HG02798 (cell line): ENCODE data around the gene CYP2A6.
"Not testable (repeated sequence)": the region's sequence is repeated elsewhere in the genome, so short reads cannot be mapped to it uniquely, and the experiment has no call there.

Source experiments
- ATAC-seq: cut with Tn5 transposase; IDR thresholded peaks from one replicate; pipeline ENCODE4 v1.9.1; 2021; ENCODE audit warnings: mild to moderate bottlenecking; ENCODE audit not compliant: unreplicated experiment, poor library complexity

CYP2A6 gene

DNA sequence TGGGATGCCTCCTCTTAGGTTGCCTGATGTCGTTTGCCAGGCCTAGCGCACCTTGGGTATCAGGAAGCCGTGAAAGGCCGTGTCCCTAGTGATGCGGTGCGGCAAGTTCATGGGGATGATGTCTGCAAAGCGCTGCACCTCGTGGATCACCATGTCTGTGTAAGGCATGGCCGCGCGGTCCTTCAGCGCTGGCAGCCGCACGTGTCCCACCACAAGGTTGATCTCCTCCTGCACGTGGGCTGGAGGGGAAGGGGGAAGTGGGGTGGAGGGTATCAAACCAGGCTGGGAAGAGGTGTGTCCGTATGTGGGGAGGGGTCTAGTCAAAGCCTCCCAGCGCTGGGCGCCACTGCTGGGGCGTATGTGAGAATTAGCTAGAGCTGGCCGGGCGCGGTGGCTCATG, 28.1 kb downstream of the CYP2A6 start:
- no peak for ATAC-seq

DNA sequence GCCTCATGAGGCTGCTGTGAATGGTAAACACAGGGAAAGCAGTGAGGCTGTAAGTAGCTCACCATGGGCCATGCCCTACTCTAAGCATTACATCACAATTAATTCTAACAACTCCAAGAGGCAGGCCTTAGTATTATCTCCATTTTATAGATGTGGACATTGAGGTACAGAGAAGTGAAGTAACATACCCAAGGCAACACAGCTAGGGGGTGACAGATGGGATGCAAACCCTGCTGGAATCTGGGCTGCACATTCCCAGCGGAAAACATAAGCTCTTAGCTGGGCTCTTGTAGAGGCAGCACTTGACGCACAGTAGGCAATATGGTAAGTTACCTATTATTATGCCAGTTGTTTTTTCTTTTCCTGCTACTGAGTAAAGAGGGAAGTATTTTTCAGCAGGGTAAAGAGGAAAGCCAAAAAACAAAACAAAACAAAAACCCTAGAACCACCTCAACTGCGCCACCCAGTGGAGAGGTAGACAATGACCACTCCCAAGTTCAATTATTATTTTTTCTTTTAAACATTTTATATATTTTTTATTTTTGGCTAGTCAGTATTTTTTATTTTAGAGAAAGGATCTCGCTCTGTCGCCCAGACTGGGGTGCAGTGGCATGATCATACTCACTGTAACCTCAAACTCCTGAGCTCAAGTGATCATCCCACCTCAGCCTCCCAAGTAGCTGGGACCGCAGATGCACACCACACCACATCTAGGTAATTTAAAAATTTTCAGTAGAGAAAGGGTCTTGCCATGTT, 30.6 kb downstream of the CYP2A6 start:
- ATAC-seq: not testable (repeated sequence)

DNA sequence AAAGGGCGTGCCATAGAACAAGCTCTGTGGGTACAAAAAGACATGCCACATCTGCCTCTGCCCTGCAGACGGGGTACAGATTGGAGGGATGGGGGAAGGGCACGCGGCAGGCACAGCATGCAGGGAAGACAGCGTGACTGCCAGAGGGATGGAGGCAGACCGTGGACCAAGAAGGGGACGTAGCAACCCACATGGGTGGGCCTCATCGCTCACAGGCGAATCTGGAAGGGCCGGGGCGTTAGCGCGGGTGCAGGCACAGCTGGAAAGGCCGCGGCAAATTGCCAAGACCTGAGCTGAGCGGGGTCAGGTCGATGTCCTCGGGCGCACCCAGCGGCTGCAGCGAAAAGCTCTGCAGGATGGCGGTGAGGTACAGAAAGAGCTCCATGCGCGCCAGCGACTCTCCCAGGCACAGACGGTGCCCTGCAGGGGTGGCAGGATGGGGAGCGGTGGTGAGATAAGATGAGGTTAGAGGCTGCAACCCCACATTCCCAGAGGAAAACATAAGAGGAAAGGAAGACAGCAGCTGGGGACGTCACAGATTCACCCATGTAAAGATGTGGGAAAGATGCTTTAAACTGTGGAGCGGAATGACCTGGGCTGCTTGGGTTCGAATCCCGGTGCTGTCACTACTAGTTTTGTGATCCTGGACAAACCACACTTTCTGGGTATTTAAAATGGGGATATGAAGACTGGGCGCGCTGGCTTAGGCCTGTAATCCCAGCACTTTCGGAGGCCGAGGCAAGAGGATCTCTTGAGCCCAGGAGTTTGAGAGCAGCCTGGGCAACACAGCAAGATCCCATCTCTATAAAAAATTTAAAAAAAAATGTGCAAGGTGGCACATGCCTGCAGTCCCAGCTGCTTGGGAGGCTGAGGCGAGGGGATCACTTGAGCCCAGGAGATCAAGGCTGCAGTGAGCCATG, 31.5 kb downstream of the CYP2A6 start:
- not testable (repeated sequence) for ATAC-seq

DNA sequence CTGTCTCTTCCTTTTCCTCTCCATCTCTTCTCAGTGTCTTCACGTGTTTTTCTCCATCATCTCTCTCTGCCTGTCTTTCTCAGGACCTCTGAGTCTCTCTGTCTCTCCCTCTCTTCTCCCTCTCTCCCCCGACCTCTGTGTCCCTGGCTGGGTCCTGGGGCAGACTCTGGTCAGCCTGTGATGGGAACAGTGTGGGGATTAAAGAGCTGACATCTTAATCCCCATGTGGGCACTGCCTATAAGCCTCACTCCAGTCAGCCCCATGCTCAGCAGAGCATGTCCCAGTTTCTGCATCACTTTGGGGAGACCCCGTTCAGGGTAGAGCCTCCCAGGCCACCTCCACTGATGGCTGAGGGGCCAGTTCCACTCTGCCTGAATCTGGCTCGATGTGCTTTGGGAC, 35.0 kb downstream of the CYP2A6 start:
- no peak for ATAC-seq

DNA sequence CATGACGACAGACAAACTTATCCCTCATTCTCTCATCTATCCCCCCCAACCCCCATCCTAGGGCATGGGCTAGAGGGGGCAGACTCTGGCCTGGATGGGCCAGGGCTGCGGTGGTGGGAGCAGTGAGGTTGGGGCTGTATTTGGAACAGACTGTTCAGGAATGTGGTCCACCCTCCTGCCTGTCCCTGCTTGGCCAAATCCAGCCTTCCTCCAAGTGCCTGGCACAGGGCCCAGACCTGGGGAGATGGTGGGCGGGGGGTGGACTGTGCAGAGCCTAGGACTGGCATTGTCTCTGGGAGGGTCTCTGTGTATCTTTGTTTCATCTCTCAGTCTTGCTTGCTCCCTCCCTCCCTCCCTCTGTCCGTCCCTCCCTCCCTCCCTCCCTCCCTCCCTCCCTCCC, 37.1 kb downstream of the CYP2A6 start:
- no peak for ATAC-seq

DNA sequence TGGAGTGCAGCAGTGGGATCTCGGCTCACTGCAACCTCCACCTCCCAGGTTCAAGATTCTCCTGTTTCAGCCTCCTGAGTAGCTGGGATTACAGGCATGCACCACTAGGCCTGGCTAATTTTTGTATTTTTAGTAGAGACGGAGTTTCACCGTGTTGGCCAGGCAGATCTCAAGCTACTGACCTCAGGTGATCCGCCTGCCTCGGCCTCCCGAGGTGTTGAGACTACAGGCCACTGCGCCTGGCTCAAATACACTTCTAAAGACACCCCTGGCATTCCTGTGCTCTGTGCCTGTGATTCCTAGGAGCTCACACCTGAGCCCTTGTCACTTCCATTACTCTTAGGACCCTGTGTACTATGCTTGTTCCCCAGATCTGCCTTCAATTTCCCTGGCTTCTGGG, 37.7 kb downstream of the CYP2A6 start:
- not testable (repeated sequence) for ATAC-seq

DNA sequence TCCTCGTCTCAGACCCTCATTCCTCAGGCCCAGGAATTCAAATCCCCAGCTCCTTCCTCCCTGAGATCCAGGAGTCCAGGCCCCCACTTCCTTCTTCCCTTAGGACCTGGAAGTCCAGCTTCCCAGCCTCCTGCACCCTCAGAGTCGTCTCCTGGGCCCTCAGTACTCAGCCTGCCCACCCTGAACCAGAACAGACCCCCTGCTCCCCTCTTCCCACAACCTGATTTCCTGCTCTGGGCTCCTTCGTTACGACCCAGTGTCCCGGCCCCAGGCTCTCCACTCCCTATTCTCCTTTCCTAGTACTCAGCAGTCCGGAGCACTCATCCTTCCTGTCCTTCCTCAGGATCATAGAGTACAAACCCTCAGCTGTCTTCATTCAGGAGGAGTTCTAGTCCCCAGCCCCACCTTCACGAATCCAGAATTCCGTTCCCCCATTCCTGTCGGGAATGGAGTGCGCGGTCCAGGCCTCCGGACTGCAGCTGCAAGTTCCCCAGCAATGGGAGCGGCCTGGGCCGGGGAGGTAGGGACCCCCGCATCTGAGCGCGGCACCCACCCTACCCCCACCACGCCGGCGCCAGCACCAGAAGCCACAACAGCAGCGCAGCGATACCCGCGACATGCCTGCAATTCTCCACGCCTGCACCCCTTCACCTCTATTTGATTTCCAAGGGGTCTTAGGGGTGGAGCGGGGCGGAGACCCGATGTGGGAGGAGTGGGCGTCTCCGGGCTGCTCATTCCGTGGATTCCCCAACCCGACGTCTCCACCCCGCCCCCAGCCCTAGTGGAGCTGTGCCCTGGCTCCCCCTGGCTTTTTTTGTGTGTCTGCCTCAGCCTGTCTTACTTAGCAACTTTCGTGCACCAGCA, 38.5 kb downstream of the CYP2A6 start:
- ATAC-seq: no peak

DNA sequence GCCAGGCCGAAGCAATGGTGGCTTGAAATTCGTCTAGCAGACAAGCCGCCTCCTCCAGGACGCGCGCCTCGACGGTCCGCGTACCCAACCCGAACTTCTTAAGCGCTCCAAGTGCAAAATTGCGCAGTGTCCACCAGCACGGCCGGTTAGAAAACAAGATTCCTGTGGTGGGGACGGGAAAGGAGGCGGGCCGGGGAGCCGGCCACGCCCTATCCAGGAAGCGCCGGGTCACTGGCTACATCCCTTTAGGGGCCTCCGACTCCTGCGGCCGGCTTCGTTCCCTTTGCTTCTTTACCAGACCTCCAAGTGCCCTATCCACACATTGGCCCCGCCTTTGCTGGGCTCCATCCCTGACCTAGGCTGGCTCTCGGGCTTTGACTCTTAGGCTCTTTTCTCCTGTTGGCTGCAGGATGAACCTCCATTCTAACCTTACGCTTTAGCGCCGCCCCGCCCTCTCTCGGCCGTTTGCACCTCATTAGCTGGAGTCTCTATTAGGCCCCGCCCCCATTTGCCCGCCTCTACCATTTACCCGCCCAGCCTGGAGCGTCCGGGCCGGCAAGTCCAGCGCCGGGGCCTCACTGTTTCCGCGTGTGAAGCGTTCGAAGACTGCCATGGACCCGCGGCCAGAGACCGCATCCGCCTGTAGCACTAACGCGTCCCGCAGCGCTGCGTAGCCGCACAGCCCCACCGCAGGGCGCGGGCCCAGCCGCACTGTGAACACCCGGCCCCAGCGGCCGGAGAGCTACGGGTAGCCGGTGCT, 39.4 kb downstream of the CYP2A6 start:
- peak; percentile 68 for ATAC-seq

DNA sequence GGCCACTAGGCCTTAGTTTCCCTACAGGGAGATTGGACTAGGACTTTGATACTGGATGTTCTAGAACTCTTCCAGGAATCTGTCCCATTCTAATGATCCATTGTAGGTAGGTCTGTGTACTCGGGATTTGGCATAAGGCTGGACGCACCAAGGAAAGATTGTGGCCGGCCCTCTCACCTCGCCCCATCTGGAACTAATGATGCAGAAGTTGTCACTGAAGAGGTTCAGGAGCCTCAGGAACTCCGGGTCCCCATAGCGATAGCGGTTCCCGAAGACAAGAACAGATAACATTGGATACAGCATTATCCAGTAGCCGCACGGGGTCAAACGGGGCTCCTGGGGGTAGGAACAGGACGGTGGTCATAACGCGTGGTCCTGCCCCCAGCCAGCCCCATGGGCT, 40.1 kb downstream of the CYP2A6 start:
- ATAC-seq: no peak

DNA sequence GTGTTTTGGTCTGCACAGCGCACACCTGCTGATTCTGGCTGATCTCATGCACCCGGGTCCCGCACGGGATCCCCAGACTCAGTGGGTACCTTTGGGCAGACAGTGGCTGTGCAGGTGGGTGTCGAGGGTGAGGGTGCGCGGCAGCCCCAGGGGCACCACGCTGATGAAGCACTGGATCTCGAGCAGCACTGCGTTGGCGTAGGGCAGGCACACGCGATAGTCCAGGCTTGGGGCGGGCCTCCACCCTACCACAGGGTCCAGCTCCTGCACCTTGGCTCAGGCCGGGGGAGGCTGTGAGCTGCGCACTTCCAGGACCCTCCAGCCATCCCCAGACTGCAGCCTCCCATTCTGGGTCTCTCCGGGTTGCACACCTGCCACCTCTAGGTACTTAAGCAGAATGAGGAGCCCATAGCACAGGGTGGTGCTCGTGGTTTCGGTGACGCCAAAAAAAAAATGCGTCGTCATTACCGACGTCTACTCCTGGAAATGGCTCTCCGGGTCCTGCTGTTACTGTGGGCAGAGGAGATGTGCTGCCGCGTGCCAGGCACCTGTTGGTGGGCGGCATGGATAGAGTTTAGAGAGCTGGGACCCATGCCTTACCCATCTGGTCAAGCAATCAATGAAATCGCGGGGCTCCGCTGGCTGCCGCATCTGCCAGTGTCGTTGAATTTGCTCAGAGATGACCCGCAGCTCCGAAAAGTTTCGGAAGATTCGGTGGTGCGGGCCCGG, 40.7 kb downstream of the CYP2A6 start:
- no peak for ATAC-seq

DNA sequence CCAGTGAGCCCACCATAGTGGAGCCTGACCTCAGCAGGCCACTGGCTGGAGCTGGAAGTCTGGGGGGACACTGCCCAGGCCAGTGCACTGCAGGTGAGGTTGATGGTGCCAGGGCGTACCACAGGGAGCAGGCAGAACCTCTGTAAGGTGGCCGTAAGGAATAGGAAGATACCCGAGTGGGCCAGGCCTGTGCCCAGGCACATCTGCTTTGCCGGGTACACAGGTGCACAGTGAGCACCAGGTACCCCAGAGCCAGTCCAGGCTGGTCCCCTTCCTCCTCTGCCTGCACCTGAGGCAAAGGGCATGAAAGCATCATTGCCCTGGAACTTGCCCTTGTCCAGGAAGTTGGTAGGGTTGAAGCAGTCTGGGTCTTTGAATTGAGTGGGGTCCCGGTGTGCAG, 41.8 kb downstream of the CYP2A6 start:
- ATAC-seq: no peak

DNA sequence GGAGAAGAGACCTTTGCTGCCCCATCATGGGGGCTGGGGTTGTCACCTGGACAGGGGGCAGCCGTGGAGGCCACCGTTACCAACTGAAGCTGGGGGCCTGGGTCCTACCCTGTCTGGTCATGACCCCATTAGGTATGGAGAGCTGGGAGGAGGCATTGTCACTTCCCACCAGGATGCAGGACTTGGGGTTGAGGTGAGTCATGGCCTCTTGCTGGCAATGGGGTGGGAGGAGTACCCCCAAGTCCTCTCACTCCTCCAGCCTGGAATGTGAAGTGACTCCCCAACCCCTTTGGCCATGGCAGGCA, 42.3 kb downstream of the CYP2A6 start:
- no peak for ATAC-seq

DNA sequence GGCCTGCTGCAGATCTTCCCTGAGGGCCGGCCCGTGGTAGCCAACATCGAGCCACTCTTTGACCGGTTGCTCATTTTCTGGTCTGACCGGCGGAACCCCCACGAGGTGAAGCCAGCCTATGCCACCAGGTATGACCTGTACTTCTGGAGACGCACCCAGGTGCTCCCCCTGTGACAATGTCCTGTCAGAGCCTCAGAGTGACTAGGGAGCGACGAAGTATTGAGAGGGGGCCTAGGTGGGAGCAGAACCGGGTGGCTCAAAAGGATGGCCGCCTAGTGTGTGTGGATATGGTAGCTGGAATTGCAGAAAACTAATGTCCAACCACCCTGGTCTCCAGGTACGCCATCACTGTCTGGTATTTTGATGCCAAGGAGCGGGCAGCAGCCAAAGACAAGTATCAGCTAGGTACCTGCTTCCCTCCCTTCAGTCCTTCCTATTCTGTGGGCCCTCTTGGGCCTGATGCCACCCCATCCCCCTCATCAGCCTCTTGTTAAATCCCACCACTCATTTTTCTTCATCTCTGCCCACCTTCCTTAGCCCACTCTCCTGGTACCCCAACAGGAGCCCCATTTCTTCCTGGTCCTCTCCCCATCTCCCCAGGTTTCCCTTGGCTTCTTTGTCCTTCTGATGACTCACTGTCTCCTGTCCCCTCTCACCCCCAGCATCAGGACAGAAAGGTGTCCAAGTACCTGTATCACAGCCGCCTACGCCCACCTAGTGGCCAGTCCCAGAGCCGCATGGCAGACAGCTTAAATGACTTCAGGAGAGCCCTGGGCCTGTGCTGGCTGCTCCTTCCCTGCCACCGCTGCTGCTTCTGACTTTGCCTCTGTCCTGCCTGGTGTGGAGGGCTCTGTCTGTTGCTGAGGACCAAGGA, 42.9 kb downstream of the CYP2A6 start:
- ATAC-seq: no peak

DNA sequence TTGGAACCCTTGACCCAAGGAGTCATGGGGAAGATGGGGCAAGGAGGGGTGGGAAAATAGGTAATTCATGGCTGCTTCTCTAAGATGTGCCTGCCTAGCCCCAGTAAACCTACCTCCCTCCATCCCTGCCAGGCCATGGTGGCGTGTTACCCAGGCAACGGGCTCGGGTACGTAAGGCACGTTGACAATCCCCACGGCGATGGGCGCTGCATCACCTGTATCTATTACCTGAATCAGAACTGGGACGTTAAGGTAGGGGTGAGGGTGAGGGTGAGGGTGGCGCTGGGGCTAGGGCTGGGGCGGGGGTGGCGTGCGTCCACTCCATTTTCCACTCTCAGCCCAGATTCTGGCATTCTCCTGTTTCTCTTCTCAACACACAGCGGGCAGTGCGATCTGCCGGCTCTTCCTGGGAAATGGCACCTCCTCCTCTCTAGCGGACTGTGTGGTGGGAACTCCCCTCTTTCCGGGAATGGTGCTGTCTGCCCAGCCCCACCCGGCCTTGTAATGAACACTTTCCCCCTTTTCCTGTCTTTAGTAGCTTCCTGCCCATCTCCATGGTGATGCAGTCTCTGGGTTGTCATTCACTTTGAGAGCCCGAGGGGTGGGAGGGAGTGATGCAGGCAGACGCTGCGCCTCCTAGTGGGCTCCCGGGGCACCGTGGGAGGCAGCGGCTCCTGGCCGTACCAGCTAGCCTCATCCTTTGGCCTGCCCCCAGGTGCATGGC, 43.7 kb downstream of the CYP2A6 start:
- peak; percentile 36 for ATAC-seq

DNA sequence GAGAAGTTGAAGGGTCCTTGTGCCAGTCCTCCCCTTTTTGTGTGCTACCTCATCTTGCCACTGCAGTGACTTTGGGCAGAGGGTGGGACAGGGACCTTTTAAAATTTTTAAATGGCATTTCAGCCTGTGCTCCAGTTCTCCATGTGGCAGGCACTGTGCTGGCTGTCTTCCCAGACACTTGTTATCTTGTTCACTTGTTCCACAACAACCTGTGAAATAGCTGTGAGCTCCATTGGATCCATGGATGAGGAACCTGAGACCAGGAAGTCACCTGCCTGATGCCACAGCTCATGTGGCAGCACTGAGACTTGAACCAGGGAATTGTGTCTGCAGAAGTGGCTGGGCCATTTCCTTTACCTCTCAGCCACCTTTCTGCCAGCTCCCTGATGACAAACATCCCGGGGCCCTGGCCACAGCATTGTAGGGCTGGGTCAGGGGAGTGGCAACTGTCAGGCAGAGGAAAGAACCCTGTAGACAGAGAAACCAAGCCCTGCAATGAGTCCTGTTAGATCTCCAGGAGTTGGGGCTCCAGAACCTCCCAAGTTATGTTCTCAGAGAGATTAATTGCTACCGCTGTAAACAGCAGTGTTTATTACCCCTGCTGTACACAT, 44.9 kb downstream of the CYP2A6 start:
- ATAC-seq: no peak

DNA sequence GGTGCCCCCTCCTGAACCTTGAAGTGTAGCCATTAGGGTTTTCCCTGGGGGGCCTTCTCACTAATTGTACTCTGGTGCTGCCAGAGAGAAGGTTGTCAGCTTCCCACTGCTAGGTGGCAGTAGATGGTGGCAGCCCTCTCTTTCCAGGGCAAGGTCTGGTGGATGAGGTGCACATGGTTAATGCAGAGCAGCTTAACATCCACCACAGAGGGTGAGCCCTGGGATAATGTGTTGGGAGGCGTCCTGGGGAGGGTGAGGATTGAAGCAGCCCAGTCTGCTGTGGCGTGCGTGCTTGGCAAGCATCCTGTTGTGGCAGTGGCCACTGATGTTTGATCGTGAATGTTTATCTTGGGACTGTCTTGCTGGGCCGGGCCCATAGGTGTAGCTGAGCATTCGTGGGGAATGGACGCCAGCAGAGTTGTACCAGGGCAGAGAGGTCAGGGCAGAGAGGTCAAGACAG, 45.4 kb downstream of the CYP2A6 start:
- ATAC-seq: no peak
